K562 (cell line): Measurements from ENCODE around the gene CDK11A.

Experiments
- PHF20 ChIP-seq: fragments of 450-650 bp; IDR thresholded peaks from 2 replicates; pipeline ENCODE4 v1.6.1; 2018; ENCODE audit not compliant: partially characterized antibody
- RCOR1 ChIP-seq, 2 experiments: IDR thresholded peaks; 2 replicates each; pipeline ENCODE4 v1.6.1; 2012; ENCODE audit warnings: low read depth in 2 of 2, low read length in 2 of 2, borderline replicate concordance in 1 of 2, improper control_type of control experiment in 1 of 2
- RERE ChIP-seq: sonication (generic); formaldehyde crosslinking; IDR thresholded peaks from 2 replicates; pipeline ENCODE4 v1.8.0; 2023; ENCODE audit warnings: missing genetic modification reagents, mild to moderate bottlenecking, borderline replicate concordance
- TGIF2 ChIP-seq: sonication (generic); formaldehyde crosslinking; IDR thresholded peaks from 2 replicates; pipeline ENCODE4 v1.8.1; 2022; ENCODE audit warnings: mild to moderate bottlenecking, missing genetic modification reagents, moderate library complexity
- ZNF184 ChIP-seq: sonication (generic); formaldehyde crosslinking; IDR thresholded peaks from 2 replicates; pipeline ENCODE4 v1.5.0; 2020; ENCODE audit warnings: missing genetic modification reagents

- TF ChIP-seq RERE (CRISPR knock-in tag) (no peak), PHF20 (no peak), RCOR1 (IDR thresholded peaks at IDR 0.05; ENCODE audit: borderline replicate concordance in 1 of 2, low read depth in 2 of 2, low read length in 2 of 2) (no peak), TGIF2 (CRISPR knock-in tag) (no peak), ZNF184 (no peak)
Measured at GRCh38 chr1:1763657-1764621, 39.8 kb upstream of the CDK11A start.
